ENCODE results near the gene PKD2.

GRCh38 chr4:87966095-87966496 is 41.3 kb upstream of the PKD2 start:
- TF ChIP-seq ERF (CRISPR knock-in tag; IDR thresholded peaks at IDR 0.05) (no peak), ZNF562 (CRISPR knock-in tag; IDR thresholded peaks at IDR 0.05; ENCODE audit: borderline replicate concordance) (no peak), ZNF780A (CRISPR knock-in tag; IDR thresholded peaks at IDR 0.05) (no peak)

All from HepG2 (cell line).